ENCODE measurements around the gene TRAF5.
"Not testable (repeated sequence)": the region's sequence is repeated elsewhere in the genome, so short reads cannot be mapped to it uniquely, and the experiment has no call there.

The TRAF5 gene

DNA sequence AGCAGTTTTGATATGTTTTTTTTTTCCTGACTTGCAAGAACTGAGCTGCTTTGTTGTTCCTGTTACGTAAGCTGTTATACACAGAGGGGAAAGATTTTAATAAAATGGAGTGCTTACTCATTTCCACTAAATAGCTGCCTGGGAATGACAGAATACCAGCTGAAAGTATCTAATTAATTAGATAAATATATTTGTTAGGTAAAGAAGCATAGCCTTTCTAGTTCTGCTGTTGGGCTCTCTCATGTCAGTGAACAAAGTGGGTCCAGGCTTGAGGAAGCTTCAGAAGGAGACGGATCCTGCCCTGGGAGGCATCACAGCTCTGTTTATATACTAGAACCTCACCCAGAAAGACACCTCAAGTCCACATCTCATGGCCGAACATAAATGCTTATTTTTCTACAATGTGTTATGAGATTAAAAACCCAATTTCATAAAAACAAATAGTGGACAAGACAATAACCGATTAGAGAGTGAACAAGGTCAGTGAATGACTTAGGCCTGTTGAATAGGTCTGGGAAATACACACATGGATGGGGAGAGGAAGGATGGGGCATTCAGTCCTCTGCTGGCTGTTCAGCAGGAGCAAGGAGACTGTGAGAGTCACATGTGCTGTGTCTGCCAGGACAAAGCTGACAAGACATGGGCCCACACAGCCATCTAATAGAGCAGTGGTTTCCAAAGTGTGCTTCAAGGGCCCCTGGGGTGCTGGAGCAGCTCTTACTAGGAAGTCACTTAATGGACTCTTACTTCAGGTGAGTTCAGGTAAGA, 20.6 kb downstream of the TRAF5 start:
- DNase-seq (ENCODE audit: low read depth): no peak

GRCh38 chr1:211348547-211348946, 21.9 kb downstream of the TRAF5 start:
- no peak for DNase-seq (ENCODE audit: low read depth)

DNA sequence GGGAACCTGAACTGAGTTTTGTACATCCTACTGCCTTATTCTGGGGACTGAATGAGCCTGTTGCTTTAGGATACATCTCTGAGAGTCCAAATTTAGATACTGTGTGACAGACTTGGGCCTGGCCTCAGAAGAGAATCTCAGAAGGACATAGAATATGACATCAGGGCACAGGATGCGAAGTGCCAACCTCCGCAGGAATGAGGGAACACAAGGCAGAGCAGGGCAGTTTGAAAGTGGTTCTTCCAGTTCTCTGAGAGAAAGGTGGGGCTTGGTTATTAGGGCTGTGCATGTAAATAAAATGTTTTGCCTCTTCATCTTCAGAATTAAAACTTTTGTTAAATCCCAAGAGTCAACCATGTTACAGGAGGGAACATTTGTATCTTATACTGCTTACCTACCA, 23.1 kb downstream of the TRAF5 start:
- DNase-seq (ENCODE audit: low read depth): no peak

GRCh38 chr1:211352055-211352454, 25.4 kb downstream of the TRAF5 start:
- not testable (repeated sequence) for DNase-seq (ENCODE audit: low read depth)

DNA sequence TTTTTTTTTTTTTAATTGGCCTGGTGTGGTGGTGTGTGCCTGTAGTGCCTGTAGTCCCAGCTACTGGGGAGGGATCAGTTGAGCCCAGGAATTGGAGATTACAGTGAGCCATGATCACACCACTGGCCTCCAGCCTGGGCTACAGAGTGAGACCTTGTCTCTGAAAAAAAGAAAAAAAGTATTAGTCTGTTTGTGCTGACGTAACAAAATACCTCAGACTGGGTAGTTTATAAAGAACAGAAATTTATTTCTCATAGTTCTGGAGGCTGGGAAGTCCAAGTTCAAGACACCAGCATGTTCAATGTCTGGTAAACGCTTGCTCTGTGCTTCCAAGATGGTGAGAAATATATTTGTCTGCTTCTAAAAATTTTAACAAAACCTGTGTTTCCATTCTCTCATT, 25.8 kb downstream of the TRAF5 start:
- DNase-seq (ENCODE audit: low read depth): no peak

GRCh38 chr1:211352985-211353515, 26.4 kb downstream of the TRAF5 start:
- no peak for DNase-seq (ENCODE audit: low read depth)

- DNase-seq (ENCODE audit: low read depth): no peak
These were observed 27.1 kb downstream of the TRAF5 start for GRCh38 chr1:211353562-211354212.

GRCh38 chr1:211355873-211356272, 29.2 kb downstream of the TRAF5 start:
- no peak for DNase-seq (ENCODE audit: low read depth)

GRCh38 chr1:211356723-211357407, 30.2 kb downstream of the TRAF5 start:
- DNase-seq (ENCODE audit: low read depth): no peak

- DNase-seq (ENCODE audit: low read depth): no peak
These were observed 32.1 kb downstream of the TRAF5 start for GRCh38 chr1:211358685-211359084.

DNA sequence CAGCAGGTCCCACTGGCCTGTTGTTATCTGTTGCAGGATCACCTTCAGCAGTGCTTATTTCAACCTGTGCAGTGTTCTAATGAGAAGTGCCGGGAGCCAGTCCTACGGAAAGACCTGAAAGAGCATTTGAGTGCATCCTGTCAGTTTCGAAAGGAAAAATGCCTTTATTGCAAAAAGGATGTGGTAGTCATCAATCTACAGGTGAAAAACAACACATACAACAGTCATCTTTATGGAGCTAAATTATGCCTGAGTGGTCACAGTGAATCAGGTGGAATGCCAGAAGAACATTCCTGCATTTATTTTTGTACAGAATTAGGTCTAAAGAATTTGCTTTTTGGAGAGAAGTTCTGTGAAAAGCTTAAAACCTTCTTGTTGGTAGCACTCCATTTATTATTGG, 33.2 kb downstream of the TRAF5 start:
- DNase-seq (ENCODE audit: low read depth): no peak

GRCh38 chr1:211361202-211361601, 34.6 kb downstream of the TRAF5 start:
- no peak for DNase-seq (ENCODE audit: low read depth)

- no peak for DNase-seq (ENCODE audit: low read depth)
These were observed 43.0 kb downstream of the TRAF5 start for GRCh38 chr1:211369640-211370039.

GRCh38 chr1:211370669-211371068, 44.0 kb downstream of the TRAF5 start:
- DNase-seq (ENCODE audit: low read depth): no peak

DNA sequence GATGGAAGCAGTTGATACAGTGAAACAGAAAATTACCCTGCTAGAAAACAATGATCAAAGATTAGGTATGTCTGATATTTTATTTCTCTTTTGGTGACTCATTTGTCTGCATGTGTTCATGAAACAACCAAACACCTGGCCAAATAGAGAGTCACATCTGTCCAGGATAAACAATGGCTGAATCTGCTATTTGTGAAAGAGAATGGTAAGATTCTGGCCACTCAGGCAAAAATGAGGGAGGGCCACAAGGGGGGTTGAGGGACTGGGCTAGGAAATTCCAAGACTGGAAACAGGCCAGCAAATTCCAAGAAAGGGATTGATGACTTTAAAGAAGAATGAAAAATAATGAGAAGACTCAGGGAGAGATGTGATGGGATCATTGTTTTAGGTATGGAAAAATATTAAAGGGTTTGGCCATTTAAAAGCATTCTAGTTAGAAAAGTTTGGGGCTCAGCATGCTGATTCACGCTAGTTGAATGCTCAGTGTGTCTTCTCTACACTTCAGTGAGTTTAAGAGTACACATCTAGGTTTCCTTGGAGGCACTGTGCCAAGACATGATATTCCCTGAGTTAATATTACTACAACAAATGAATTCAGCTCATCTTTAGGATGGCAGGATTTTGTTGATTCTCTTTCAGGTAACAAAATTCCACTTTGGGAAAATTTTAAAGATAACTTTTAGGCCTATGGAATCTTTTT, 44.9 kb downstream of the TRAF5 start:
- no peak for DNase-seq (ENCODE audit: low read depth)

DNA sequence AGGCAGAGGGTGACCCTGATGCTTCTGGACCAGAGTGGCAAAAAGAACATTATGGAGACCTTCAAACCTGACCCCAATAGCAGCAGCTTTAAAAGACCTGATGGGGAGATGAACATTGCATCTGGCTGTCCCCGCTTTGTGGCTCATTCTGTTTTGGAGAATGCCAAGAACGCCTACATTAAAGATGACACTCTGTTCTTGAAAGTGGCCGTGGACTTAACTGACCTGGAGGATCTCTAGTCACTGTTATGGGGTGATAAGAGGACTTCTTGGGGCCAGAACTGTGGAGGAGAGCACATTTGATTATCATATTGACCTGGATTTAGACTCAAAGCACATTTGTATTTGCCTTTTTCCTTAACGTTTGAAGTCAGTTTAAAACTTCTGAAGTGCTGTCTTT, 45.8 kb downstream of the TRAF5 start:
- no peak for DNase-seq (ENCODE audit: low read depth)

DNA sequence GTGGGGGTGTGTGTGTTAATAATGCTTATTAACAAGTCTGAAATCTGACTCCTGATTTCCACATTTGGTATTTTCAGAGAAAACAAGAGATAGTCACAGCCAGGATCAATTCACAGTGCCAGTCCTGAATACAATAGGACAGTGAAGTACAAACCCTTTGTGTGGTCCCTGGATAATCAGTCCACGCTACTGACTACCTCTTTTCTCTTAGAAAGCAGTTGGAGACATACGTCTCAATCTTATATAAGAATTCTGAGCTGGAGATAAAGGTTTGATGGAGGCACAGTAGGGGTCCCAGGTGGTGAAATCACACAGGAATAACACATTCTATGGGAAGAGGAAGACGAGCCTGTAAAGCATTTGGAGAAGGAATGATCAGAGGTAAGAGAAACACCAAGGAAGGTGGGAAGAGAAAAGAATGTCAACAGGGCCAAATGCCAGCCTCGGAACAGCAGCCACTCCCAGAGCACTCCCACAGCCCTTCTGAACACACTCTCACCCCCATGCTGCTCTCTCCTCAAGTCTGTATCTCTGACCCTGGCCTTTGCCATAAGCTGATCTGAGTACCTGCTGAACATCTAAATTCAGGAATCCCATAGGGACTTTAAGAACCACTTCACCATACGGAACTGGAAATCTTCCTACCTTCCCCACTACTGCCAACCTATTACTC, 48.6 kb downstream of the TRAF5 start:
- no peak for DNase-seq (ENCODE audit: low read depth)

GRCh38 chr1:211375949-211376348, 49.3 kb downstream of the TRAF5 start:
- DNase-seq (ENCODE audit: low read depth): no peak

GRCh38 chr1:211376807-211377470, 50.3 kb downstream of the TRAF5 start:
- no peak for DNase-seq (ENCODE audit: low read depth)

GRCh38 chr1:211377539-211378450, 51.2 kb downstream of the TRAF5 start:
- no peak for DNase-seq (ENCODE audit: low read depth)

All from GM04504 (cell line).